A673 (cell line): ENCODE results near the gene FYCO1. TPM values are rescaled to one million over a fixed set of nuclear protein-coding genes. Genes with fewer than 3 reads are reported as not detected.

ENCODE experiments used
- BruUV-seq: library from RNA; stranded (reverse); fragments of 400-500 nt; replicated peaks from 2 replicates; lab custom pipeline; 2021; lab: Mats Ljungman, UMichigan
- CTCF ChIA-PET: fragments of 300-600 bp; sonication (Branson Sonifier 250); formaldehyde crosslinking; loops from one replicate; lab custom pipeline; 2022; ENCODE audit warnings: antibody characterized with exemption; lab: Charles Lee
- POLR2A ChIA-PET: fragments of 300-600 bp; sonication (Branson Sonifier 250); formaldehyde crosslinking; loops from one replicate; lab custom pipeline; 2022; ENCODE audit warnings: antibody characterized with exemption; ENCODE audit not compliant: low non-redundant PET; lab: Charles Lee
- DNase-seq: peaks from one replicate; pipeline ENCODE4 v3.0.0-alpha.2; 2015; ENCODE audit warnings: low spot score
- H3K27ac ChIP-seq: fragments of 200-600 bp; sonication (generic); 2 replicates; pipeline ENCODE4 v1.5.1; 2016; ENCODE audit warnings: mixed run types, low read depth, mild to moderate bottlenecking, mixed read lengths, antibody characterized with exemption, low read length; ENCODE audit not compliant: poor library complexity, severe bottlenecking
- H3K27me3 ChIP-seq: fragments of 200-600 bp; sonication (generic); replicated peaks from 2 replicates; pipeline ENCODE4 v1.6.1; 2017; ENCODE audit warnings: mixed run types, low read depth, mild to moderate bottlenecking, mixed read lengths, antibody characterized with exemption, low read length; ENCODE audit not compliant: insufficient read depth, poor library complexity
- H3K36me3 ChIP-seq: fragments of 200-600 bp; sonication (generic); 2 replicates; pipeline ENCODE4 v1.6.1; 2016; ENCODE audit warnings: mixed run types, mild to moderate bottlenecking, mixed read lengths, antibody characterized with exemption, low read length; ENCODE audit not compliant: insufficient read depth, poor library complexity, severe bottlenecking
- H3K4me1 ChIP-seq: fragments of 200-600 bp; sonication (generic); 2 replicates; pipeline ENCODE4 v1.6.1; 2017; ENCODE audit warnings: mixed run types, mild to moderate bottlenecking, mixed read lengths, antibody characterized with exemption, low read length; ENCODE audit not compliant: insufficient read depth, poor library complexity, severe bottlenecking
- H3K4me3 ChIP-seq: fragments of 200-600 bp; sonication (generic); 2 replicates; pipeline ENCODE4 v1.5.1; 2016; ENCODE audit warnings: low read depth, mixed run types, mild to moderate bottlenecking, mixed read lengths, low read length; ENCODE audit not compliant: poor library complexity, severe bottlenecking
- H3K9me3 ChIP-seq: fragments of 200-600 bp; sonication (generic); 2 replicates; pipeline ENCODE4 v1.6.1; 2016; ENCODE audit warnings: mixed run types, low read depth, mild to moderate bottlenecking, mixed read lengths, antibody characterized with exemption, low read length; ENCODE audit not compliant: poor library complexity, severe bottlenecking
- EZH2 ChIP-seq: fragments of 200-600 bp; sonication (generic); IDR thresholded peaks from 2 replicates; pipeline ENCODE4 v1.6.1; 2017; ENCODE audit warnings: borderline replicate concordance, low read depth, mild to moderate bottlenecking, mixed read lengths, antibody characterized with exemption, low read length; ENCODE audit not compliant: poor library complexity, severe bottlenecking
- intact Hi-C: fragments of 100-400 bp; cut with micrococcal nuclease; formaldehyde crosslinking; loops from one replicate; pipeline ENCODE4 v1.10.0; 2022; ENCODE audit not compliant: unreplicated experiment
- total RNA-seq: library from RNA; stranded (reverse); gene quantifications from 2 replicates; pipeline ENCODE4 v1.2.3, GENCODE V29; 2021
- TF ChIP-seq, protein P1 (sequence below): fragments of 300-800, 200-600 bp; sonication (generic); conservative IDR thresholded peaks from 2 replicates; pipeline ENCODE4 v1.5.1; 2017; ENCODE audit warnings: low read depth, mild to moderate bottlenecking, antibody characterized with exemption, low read length, moderate library complexity, mixed read lengths

Gene FYCO1
- total RNA-seq, 1 experiment from 2014 or later = 7.4 TPM

- no peak for DNase-seq
- H3K36me3 ChIP-seq = no peaks in the 10 kb centered on the region
- no TSS peak for BruUV-seq
- ChIA-PET POLR2A (no interaction called here), CTCF (no interaction called here)
- H3K4me3 ChIP-seq = no peak overlapping the region
- no peaks in the 10 kb centered on the region for H3K9me3 ChIP-seq
- no peaks in the 10 kb centered on the region for H3K27me3 ChIP-seq
- no peak for TF ChIP-seq EZH2
- TF ChIP-seq, protein P1, sequence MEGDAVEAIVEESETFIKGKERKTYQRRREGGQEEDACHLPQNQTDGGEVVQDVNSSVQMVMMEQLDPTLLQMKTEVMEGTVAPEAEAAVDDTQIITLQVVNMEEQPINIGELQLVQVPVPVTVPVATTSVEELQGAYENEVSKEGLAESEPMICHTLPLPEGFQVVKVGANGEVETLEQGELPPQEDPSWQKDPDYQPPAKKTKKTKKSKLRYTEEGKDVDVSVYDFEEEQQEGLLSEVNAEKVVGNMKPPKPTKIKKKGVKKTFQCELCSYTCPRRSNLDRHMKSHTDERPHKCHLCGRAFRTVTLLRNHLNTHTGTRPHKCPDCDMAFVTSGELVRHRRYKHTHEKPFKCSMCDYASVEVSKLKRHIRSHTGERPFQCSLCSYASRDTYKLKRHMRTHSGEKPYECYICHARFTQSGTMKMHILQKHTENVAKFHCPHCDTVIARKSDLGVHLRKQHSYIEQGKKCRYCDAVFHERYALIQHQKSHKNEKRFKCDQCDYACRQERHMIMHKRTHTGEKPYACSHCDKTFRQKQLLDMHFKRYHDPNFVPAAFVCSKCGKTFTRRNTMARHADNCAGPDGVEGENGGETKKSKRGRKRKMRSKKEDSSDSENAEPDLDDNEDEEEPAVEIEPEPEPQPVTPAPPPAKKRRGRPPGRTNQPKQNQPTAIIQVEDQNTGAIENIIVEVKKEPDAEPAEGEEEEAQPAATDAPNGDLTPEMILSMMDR = no peak
- no peaks in the 10 kb centered on the region for H3K4me1 ChIP-seq
- intact Hi-C loops = no loop called here
- H3K27ac ChIP-seq = no peak overlapping the region
Observed at GRCh38 chr3:46022909-46023785, 27.5 kb upstream of the FYCO1 start.

GRCh38 chr3:46021516-46021915 is 25.9 kb upstream of the FYCO1 start:
- H3K27ac ChIP-seq = no peak overlapping the region
- no peak for DNase-seq
- H3K36me3 ChIP-seq = no peaks in the 10 kb centered on the region
- TF ChIP-seq EZH2 = no peak
- TF ChIP-seq, protein P1 = no peak
- no peak overlapping the region for H3K4me3 ChIP-seq
- no TSS peak for BruUV-seq
- H3K9me3 ChIP-seq = no peaks in the 10 kb centered on the region
- intact Hi-C loops = no loop called here
- no peaks in the 10 kb centered on the region for H3K4me1 ChIP-seq
- ChIA-PET POLR2A (no interaction called here), CTCF (no interaction called here)
- H3K27me3 ChIP-seq = no peaks in the 10 kb centered on the region

DNA sequence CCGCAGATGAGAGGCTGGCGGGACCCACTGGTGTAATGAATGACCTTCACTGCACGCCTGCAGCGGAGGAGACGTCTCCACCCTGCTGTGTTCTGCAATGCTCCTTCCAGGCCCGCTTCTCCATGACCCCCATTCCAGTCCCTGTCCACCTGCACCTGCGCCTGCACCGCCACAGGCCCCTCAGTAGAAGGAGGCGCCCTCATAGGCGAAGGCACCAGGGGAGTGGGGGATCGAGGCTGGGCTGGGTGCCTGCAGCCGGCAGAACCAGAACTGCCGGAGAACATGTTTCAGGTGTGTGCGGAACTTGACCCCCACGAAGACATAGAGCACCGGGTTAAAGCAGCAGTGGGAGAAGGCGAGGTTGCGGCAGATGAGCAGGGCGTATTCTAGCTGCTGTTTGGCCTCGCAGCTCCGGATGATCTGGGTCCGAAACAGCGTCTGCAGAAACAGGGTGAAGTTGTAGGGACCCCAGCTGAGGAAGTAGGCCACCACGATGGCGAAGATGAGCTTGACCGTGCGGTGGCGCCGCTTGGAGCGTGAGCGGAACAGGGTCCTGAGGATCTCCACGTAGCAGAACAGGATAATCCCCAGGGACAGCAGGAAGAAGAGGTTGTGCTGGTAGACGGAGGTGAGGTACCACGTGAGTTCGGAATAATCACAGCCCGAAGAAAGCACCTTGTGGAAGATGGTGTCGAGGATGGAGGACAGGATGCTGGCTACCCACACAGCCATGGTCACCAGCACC is 25.3 kb upstream of the FYCO1 start:
- no peak for TF ChIP-seq EZH2
- TF ChIP-seq, protein P1 = no peak
- no peak overlapping the region for H3K27ac ChIP-seq
- intact Hi-C loops = no loop called here
- no peak for DNase-seq
- no peaks in the 10 kb centered on the region for H3K36me3 ChIP-seq
- BruUV-seq = no TSS peak
- H3K4me1 ChIP-seq = no peaks in the 10 kb centered on the region
- H3K9me3 ChIP-seq = no peaks in the 10 kb centered on the region
- POLR2A ChIA-PET = no interaction called here
- H3K4me3 ChIP-seq = no peak overlapping the region
- H3K27me3 ChIP-seq = no peaks in the 10 kb centered on the region
- CTCF ChIA-PET = no interaction called here
